SU-DHL-6 (cell line): Measurements from ENCODE around the gene TNFRSF25.

Experiments
- H2AFZ ChIP-seq: fragments of 200-600 bp; sonication (generic); 2 replicates; pipeline ENCODE4 v1.6.1; 2014; ENCODE audit warnings: low read depth, mild to moderate bottlenecking, moderate library complexity, mixed read lengths, antibody characterized with exemption, low read length; ENCODE audit not compliant: severe bottlenecking
- H3F3A ChIP-seq: fragments of 200-600 bp; shearing (Covaris generic); 2 replicates; pipeline ENCODE4 v1.6.0; 2016; ENCODE audit warnings: antibody characterized with exemption, mild to moderate bottlenecking; ENCODE audit not compliant: insufficient read depth
- H3K27ac ChIP-seq: fragments of 200-600 bp; sonication (generic); 2 replicates; pipeline ENCODE4 v1.5.1; 2016; ENCODE audit warnings: low read depth, mild to moderate bottlenecking, low read length, moderate library complexity, mixed read lengths
- H3K27me3 ChIP-seq: fragments of 200-600 bp; sonication (generic), shearing (Covaris generic); 2 replicates; pipeline ENCODE4 v1.6.0; 2014; ENCODE audit warnings: mild to moderate bottlenecking, low read length
- H3K36me3 ChIP-seq: fragments of 200-600 bp; sonication (generic); 2 replicates; pipeline ENCODE4 v1.6.1; 2014; ENCODE audit warnings: mild to moderate bottlenecking, low read length, mixed read lengths
- H3K4me2 ChIP-seq: fragments of 300-600, 200-600 bp; shearing (Covaris generic), sonication (generic); 2 replicates; pipeline ENCODE4 v1.6.0; 2014; ENCODE audit warnings: low read length, low read depth, mild to moderate bottlenecking; ENCODE audit not compliant: poor library complexity, severe bottlenecking
- H3K4me3 ChIP-seq: fragments of 200-600 bp; sonication (generic); 2 replicates; pipeline ENCODE4 v1.5.1; 2014; ENCODE audit warnings: antibody characterized with exemption, low read length, mild to moderate bottlenecking, mixed read lengths; ENCODE audit not compliant: insufficient read depth, poor library complexity, severe bottlenecking
- H3K79me2 ChIP-seq: fragments of 200-600 bp; sonication (generic); 2 replicates; pipeline ENCODE4 v1.6.1; 2014; ENCODE audit warnings: mild to moderate bottlenecking, low read length, moderate library complexity; ENCODE audit not compliant: insufficient read depth
- H3K9ac ChIP-seq: fragments of 200-600 bp; sonication (generic); 2 replicates; pipeline ENCODE4 v1.7.0; 2014; ENCODE audit warnings: mild to moderate bottlenecking, low read length
- H3K9me2 ChIP-seq: fragments of 200-600 bp; sonication (generic); replicated peaks from 2 replicates; pipeline ENCODE4 v1.6.1; 2014; ENCODE audit warnings: low read length; ENCODE audit not compliant: insufficient read depth
- H3K9me3 ChIP-seq: fragments of 200-600 bp; sonication (generic); 2 replicates; pipeline ENCODE4 v1.6.1; 2014; ENCODE audit warnings: low read length, mixed read lengths; ENCODE audit not compliant: insufficient read depth
- H4K20me1 ChIP-seq: fragments of 200-600 bp; sonication (generic); 2 replicates; pipeline ENCODE4 v1.6.1; 2014; ENCODE audit warnings: low read depth, mild to moderate bottlenecking, antibody characterized with exemption, low read length, moderate library complexity, mixed read lengths
- CTCF ChIP-seq: fragments of 200-600 bp; sonication (generic); IDR thresholded peaks from one replicate; pipeline ENCODE4 v1.5.1; 2017; ENCODE audit warnings: antibody characterized with exemption, mild to moderate bottlenecking, low read length, moderate library complexity; ENCODE audit not compliant: insufficient read depth, poor library complexity, severe bottlenecking
- EZH2phosphoT487 ChIP-seq: fragments of 200-600 bp; sonication (generic), shearing (Covaris generic); conservative IDR thresholded peaks from 2 replicates; pipeline ENCODE4 v1.6.1; 2018; ENCODE audit warnings: mild to moderate bottlenecking, antibody characterized with exemption, low read length, moderate library complexity, mixed read lengths

Gene TNFRSF25

GRCh38 chr1:6509220-6509918, 43.4 kb upstream of the TNFRSF25 start:
- no peak overlapping the region for H3K27ac ChIP-seq

GRCh38 chr1:6508816-6509189, 42.8 kb upstream of the TNFRSF25 start:
- TF ChIP-seq CTCF (no peak), EZH2phosphoT487 (no peak)

More at GRCh38 chr1:6509220-6509918, 43.4 kb upstream of the TNFRSF25 start:
- Histone ChIP-seq H3K4me3 (no peak overlapping the region), H3K9me2 (no peaks in the 10 kb centered on the region), H3F3A (no peaks in the 10 kb centered on the region), H2AFZ (no peak overlapping the region), H3K36me3 (no peaks in the 10 kb centered on the region), H3K27me3 (no peaks in the 10 kb centered on the region), H3K9ac (no peak overlapping the region), H3K79me2 (no peaks in the 10 kb centered on the region), H4K20me1 (no peaks in the 10 kb centered on the region), H3K4me2 (no peak overlapping the region), H3K9me3 (no peaks in the 10 kb centered on the region)
- TF ChIP-seq EZH2phosphoT487 (no peak), CTCF (no peak)

DNA sequence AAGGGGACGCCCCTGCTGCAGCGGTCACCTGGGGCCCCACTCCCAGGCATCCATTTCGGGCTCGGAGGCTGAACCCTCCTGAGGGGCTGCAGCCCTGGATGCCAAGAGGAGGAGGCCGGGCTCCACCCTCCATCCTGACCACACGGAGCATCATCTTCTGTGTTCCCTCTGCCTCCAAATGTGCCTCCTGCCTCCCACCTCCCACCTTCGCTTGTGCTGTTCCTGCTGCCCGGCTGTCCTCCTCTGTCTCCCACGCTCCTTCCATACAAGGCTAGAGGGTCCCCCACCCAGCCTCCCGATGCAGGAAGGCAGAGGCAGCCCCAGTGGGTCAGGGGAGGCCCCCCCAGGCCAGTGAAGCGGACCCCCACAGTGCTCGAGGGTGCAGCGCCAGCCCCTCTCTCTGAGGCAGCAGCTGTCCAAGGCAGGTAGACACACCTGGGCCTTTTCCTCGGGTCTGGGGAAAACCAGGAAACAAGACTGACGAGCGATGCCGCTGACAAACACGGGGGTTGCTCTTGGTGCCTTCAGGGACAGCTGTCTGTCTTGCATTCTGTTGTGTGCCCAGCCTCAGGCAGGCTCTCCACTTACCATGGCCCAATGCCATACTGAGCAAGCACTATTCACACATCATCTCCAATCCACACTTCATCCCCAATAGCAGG, 42.3 kb upstream of the TNFRSF25 start:
- Histone ChIP-seq H3K27ac (no peak overlapping the region), H3K9me3 (no peaks in the 10 kb centered on the region), H3K4me3 (no peak overlapping the region), H4K20me1 (no peaks in the 10 kb centered on the region), H3F3A (no peaks in the 10 kb centered on the region), H2AFZ (no peak overlapping the region), H3K27me3 (no peaks in the 10 kb centered on the region), H3K36me3 (no peaks in the 10 kb centered on the region), H3K9ac (no peak overlapping the region), H3K4me2 (no peak overlapping the region), H3K9me2 (no peaks in the 10 kb centered on the region), H3K79me2 (no peaks in the 10 kb centered on the region)
- TF ChIP-seq EZH2phosphoT487 (no peak), CTCF (no peak)

More at GRCh38 chr1:6508816-6509189, 42.8 kb upstream of the TNFRSF25 start:
- H4K20me1 ChIP-seq, result no peaks in the 10 kb centered on the region
- no peak overlapping the region for H3K4me3 ChIP-seq
- no peaks in the 10 kb centered on the region for H3K36me3 ChIP-seq
- no peaks in the 10 kb centered on the region for H3K9me3 ChIP-seq
- no peaks in the 10 kb centered on the region for H3K27me3 ChIP-seq
- H3K79me2 ChIP-seq, result no peaks in the 10 kb centered on the region
- H3K9ac ChIP-seq, result no peak overlapping the region
- H3K4me2 ChIP-seq, result no peak overlapping the region
- H3K27ac ChIP-seq, result no peak overlapping the region
- no peak overlapping the region for H2AFZ ChIP-seq
- H3K9me2 ChIP-seq, result no peaks in the 10 kb centered on the region
- H3F3A ChIP-seq, result no peaks in the 10 kb centered on the region
